ENCODE measurements around the gene CCKAR.

Gene CCKAR

GRCh38 chr4:26463386-26463785 lies 26.9 kb downstream of the CCKAR start:
- in situ Hi-C loops (cut with HindIII; ENCODE audit: low sequenced_read_pairs), result no loop called here

- in situ Hi-C loops (cut with HindIII; ENCODE audit: low sequenced_read_pairs), result no loop called here
Measured at GRCh38 chr4:26462874-26463273, 27.4 kb downstream of the CCKAR start.

DNA sequence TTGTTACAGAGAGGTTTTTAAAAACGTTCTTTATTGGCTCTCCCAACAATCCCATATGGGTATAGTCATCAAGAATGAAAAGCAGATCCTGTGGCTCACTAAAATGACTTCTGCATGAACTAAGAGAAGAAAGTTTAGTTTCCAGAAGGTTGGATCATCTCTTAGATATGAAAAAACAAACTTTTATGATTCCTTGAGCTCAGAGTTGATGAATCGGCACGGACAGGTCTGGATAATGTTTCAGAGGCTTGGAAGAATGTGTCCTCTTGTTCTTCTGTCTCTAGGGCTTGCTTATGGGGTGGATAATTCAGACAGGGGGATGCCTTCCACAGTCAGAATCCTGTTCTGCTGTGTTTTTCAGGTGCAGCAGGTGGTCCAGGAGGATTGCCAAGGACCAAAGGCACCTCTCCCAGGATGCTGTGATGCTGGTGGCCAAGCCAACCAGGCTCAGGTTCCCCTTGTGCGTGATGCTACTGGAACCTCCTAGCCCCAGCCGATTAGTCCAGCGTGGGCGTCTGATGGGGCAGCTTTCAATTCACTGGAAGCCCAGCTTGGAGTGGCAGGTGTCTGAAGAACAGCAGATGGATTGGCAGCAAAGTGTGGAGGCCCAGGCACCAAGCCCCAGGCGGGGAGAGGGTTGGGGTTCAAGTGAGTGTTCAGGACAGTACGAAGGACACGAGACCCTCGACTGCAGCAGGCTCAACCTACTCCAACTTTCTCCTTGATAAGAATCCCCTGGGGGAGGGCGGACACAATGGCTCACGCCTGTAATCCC lies 30.3 kb downstream of the CCKAR start:
- in situ Hi-C loops (cut with HindIII; ENCODE audit: low sequenced_read_pairs), result no loop called here

DNA sequence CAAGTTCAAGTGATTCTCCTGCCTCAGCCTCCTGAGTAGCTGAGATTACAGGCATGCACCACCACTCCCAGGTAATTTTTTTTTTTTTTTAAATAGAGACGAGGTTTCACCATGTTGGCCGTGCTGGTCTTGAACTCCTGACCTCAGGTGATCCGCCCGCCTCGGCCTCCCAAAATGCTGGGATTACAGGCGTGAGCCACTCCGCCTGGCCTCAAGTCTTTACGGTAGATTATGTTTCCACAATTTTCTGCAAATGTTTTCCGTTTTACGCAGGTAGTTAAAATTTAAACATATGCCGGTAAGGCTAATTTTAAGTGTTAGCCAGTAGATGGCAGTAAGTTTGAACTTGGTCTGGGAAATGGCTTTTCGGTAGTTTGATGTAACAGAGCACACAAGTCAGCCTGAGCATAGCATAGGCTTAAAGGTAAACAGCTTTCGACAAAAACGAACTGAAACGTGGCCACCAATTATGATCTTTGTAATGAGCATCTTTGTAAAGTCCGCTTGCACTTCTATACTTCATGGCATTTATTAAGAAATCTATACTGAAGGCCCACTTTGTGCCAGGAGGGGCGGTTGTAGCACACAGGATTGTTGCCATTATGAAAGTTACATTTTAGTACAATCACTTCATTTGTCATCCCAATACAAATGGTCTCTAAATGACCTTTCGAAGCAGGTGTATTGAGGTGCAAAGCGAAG lies 31.1 kb downstream of the CCKAR start:
- in situ Hi-C loops (cut with HindIII; ENCODE audit: low sequenced_read_pairs), result no loop called here

GRCh38 chr4:26458157-26458561 lies 32.1 kb downstream of the CCKAR start:
- in situ Hi-C loops (cut with HindIII; ENCODE audit: low sequenced_read_pairs), result no loop called here

GRCh38 chr4:26457412-26457811 lies 32.9 kb downstream of the CCKAR start:
- in situ Hi-C loops (cut with HindIII; ENCODE audit: low sequenced_read_pairs), result no loop called here

DNA sequence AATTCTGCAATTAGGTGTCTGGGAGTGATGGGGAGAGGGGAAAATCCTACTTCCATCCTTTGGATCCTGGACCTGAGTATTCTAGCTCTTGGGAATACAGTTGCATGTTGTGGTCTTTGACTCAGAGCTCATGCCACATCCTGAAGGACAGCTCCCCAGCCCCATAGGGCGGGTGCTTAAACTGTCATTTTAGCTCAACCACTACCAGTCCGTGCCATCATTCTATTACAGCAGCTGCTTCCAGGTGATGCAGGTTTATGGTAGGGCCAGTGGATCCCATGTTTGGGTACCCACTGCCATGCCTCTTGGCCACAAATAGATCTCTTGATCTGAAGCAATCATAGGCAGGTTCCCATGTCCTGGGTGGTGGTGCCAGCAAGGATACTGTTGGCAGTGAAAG lies 34.7 kb downstream of the CCKAR start:
- in situ Hi-C loops (cut with HindIII; ENCODE audit: low sequenced_read_pairs), result no loop called here

- in situ Hi-C loops (cut with HindIII; ENCODE audit: low sequenced_read_pairs), result no loop called here
Measured at GRCh38 chr4:26454961-26455360, 35.3 kb downstream of the CCKAR start.

DNA sequence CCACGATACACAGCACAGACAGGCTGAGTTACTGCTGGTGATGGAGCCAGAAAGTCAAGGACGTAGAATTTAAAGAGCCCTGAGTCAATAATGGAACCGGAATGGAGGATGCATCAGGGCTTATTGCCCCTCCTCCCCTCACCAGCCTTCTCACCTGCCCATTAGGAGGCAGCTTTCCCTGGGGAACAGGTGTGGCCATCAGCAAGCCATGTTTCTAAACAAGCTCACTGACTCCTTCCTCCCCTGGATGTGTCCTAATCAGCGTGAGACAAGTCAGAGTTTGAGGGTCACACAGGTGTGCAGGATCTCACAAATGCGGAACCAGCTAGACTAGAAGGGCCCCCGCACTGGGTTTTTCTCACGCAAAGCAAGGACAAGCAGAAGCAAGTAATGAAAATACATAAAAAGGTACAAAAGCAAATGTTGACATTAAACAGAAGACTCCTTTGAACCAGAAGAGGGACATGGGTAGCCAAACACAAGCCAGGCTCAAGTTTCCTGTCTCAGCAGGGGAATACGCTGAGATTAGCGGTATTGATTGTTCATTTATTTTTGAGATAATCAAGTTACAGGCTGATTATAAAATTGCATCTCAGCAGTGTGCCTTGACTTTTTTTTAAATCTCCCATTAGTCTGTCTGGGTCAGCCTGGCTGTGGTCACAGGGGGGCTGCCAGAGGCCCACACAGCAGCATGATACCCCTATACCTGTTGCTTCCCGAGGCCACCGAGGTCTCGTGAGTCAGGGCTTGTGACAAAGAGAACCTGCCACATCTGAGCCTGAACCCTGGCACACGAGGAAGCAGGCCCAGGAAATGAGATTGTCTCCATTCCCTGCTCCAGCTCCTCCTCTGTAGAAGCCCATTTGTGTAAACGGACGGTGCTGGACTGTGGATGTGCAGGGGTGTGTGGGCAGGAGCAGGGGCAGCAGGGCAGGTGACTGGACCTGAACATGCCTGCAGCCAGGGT lies 37.4 kb downstream of the CCKAR start:
- in situ Hi-C loops (cut with HindIII; ENCODE audit: low sequenced_read_pairs), result no loop called here

GRCh38 chr4:26451597-26451996 lies 38.7 kb downstream of the CCKAR start:
- in situ Hi-C loops (cut with HindIII; ENCODE audit: low sequenced_read_pairs), result no loop called here

GRCh38 chr4:26450418-26450817 lies 39.9 kb downstream of the CCKAR start:
- in situ Hi-C loops (cut with HindIII; ENCODE audit: low sequenced_read_pairs), result no loop called here

DNA sequence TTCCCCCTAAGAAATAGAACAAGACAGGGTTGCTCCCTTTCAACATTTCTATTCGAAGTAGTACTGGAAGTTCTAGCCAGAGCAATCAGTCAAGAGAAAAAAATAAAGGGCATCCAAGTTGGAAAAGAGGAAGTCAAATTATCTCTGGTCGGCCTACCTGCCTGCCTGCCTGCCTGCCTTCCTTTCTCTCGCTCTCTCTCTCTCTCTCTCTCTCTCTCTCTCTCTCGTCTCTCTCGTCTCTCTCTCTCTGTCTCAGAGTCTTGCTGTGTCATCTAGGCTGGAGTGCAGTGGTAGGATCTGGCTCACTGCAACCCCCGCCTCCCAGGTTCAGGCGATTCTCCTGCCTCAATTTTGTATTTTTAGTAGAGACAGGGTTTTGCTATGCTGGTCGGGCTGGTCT lies 42.9 kb downstream of the CCKAR start:
- in situ Hi-C loops (cut with HindIII; ENCODE audit: low sequenced_read_pairs), result loop anchor here (25.0 kb wide), 1 partner anchor 265 kb away; no protein-coding TSS in a partner anchor

GRCh38 chr4:26441771-26442170 lies 48.5 kb downstream of the CCKAR start:
- in situ Hi-C loops (cut with HindIII; ENCODE audit: low sequenced_read_pairs), result loop anchor here (25.0 kb wide), 1 partner anchor 271 kb away; no protein-coding TSS in a partner anchor

GRCh38 chr4:26441102-26441501 lies 49.2 kb downstream of the CCKAR start:
- in situ Hi-C loops (cut with HindIII; ENCODE audit: low sequenced_read_pairs), result loop anchor here (25.0 kb wide), 1 partner anchor 271 kb away; no protein-coding TSS in a partner anchor

DNA sequence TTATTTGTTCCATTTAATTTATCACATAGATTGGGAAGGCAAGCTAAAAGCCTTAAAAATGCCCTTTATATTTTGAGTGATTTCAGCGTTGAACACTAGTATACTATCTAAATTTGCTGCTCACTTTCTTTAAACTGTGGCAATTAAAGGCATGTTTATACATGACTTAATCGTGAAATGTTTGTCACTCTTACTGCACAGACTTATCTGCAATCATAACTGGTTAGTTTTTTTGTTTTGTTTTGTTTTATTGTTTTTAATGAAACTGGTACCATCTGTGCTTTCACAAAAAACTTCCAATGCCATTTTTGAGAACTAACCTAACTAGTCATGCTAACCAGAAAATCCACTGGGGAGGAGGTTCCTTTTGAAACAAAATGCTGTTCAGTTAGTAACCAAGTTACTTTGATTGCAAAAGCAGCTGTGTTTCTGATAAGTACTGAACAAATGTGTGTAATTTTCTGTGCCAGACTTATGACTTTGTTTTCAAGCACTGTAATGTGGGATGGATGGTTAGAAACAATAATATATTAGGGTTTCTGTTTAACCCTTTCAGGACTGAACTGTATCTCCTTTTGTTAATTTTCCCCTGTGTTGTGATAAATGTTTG lies 56.1 kb downstream of the CCKAR start:
- in situ Hi-C loops (cut with HindIII; ENCODE audit: low sequenced_read_pairs), result loop anchor here (25.0 kb wide), 1 partner anchor 278 kb away; no protein-coding TSS in a partner anchor

DNA sequence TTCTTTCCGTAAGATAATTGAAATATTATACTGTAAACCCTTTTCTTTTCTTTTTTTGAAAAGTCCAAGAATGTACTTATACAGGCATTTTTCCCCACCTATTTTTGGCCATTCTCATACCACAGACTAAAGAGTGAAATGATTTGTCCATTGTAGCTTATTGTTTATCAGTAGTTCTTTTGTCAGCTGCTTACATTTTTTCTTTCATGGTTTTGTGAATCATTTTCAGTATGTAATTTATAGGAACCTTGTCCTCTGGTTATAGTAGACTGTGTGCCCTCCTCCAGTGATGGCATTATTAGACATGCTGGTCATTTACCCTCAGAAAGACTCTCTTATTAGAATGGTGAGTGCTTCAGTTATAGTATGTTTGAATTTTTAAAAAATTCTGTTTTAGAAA lies 56.7 kb downstream of the CCKAR start:
- in situ Hi-C loops (cut with HindIII; ENCODE audit: low sequenced_read_pairs), result loop anchor here (25.0 kb wide), 1 partner anchor 279 kb away; no protein-coding TSS in a partner anchor

DNA sequence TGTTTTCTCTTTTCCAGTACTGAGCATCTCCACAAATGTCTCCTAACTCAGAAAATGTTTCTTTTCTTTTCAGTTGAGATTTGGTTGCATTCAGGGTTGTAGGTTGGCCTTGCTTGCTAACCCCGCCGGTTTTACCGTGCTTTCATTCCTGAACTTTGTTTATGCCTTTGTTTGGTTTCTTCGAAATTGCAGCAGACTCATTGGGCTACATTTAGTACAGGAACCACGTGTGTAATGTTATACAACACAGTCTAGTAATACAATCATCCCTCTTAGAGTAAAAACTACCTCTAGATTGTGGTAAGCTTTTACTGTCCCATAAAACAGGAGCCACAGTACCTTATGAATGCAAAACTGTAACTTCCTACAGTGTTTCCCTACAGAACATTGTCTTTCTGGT lies 57.9 kb downstream of the CCKAR start:
- in situ Hi-C loops (cut with HindIII; ENCODE audit: low sequenced_read_pairs), result loop anchor here (25.0 kb wide), 1 partner anchor 280 kb away; no protein-coding TSS in a partner anchor

DNA sequence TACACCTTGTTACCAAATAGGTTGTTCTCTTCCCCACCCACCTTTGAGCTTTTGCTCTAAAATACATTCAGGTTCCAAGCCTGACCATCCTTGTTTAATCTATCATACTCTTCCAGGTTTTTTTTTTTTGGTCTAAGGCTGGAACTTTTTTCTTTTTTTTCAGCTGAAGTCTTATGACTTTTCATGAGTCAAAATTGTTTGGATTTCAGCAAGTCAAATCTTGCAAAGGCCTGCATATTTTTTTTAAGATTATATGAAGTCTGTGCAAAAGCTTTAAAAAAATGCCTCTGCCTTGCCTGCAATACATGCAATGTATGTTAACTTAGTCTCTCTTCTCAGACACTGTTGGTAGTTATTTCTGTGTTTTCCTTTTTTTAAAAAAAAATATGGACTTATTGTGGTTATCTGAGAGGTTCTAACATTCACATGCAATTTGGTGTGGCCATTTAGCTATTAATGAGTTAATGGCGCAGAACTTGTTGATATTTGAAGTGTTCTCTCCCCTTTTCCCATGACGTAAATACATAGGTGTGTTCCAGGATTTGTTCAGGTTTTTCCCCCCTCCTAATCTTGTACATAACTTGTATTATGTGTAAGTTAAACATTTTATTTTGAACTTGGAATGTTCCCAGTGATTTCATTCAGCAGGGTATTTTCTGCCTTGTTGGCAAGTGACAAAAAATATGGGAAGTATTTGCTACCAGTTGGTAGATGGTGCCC lies 58.7 kb downstream of the CCKAR start:
- in situ Hi-C loops (cut with HindIII; ENCODE audit: low sequenced_read_pairs), result loop anchor here (25.0 kb wide), 1 partner anchor 281 kb away; no protein-coding TSS in a partner anchor
